ENCODE measurements around the gene RALGPS1.

DNA sequence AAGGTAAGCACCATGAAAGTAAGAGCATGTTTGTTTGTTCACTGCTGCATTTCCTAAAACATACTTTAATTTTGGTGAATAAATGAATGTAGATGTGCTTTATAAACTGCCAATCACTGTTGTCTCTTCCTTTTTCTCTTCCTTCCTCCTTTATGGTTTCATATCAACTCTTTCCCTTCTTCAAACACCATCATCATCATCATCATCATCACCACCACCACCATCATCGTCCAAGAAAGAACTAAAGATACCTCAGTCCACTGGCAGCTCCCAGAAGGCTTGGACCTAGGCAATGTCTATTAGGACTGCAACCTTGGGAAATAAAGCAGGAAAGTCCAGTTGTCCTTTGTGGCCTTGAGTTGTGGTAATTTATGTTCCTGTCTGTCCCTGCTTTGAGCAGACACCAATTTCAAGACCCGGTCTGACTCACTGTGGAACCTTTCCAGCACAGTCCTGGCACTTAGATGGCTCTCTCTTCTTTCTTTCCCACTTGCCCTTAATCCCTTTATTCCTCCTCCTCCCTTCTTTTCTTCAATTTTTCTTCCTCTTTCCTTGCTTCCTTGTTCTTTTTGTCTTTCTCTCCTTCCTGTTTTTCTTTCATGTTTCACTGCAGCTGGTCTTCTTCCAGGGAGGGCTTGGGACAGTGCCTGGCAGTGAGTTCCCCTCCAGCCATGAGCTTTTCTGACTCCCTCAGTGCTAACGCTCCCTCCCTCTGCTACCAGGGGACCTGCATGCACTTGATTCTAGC is 108.5 kb downstream of the RALGPS1 start:
- no peak for TF ChIP-seq POLR2A (IDR thresholded peaks at IDR 0.05)
- TF ChIP-seq, protein P1, sequence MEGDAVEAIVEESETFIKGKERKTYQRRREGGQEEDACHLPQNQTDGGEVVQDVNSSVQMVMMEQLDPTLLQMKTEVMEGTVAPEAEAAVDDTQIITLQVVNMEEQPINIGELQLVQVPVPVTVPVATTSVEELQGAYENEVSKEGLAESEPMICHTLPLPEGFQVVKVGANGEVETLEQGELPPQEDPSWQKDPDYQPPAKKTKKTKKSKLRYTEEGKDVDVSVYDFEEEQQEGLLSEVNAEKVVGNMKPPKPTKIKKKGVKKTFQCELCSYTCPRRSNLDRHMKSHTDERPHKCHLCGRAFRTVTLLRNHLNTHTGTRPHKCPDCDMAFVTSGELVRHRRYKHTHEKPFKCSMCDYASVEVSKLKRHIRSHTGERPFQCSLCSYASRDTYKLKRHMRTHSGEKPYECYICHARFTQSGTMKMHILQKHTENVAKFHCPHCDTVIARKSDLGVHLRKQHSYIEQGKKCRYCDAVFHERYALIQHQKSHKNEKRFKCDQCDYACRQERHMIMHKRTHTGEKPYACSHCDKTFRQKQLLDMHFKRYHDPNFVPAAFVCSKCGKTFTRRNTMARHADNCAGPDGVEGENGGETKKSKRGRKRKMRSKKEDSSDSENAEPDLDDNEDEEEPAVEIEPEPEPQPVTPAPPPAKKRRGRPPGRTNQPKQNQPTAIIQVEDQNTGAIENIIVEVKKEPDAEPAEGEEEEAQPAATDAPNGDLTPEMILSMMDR (IDR thresholded peaks at IDR 0.05 in 8 of 11, conservative IDR thresholded peaks at IDR 0.05 in 3 of 11), result no peak
